Activated naive CD4-positive, alpha-beta T cell treated with Interleukin-2 at 50 U/mL for 16 hours (primary cell): Measurements from ENCODE around the gene EMC10.
"Not testable (repeated sequence)": the region's sequence is repeated elsewhere in the genome, so short reads cannot be mapped to it uniquely, and the experiment has no call there.

Experiments used
- DNase-seq: peaks from one replicate; pipeline ENCODE4 v3.0.0-alpha.2; 2020

The EMC10 gene

DNA sequence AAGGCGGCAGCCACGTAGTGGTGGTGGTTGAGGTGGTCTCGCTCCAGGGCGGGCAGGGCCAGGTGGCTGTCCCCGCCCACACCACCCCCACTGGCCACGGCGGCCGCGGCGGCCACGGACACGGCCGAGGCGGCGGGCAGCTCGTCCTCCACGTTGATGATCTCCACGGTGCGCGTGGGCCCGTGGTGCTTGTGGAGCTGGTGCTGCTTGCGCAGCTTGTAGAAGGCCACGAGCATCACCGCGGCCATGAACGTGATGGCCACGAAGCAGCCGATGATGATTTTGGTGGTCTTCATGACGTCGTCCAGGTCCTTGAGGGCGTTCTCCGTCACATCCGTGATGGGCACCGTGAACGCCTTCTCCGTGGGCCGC is 41.4 kb downstream of the EMC10 start:
- no peak for DNase-seq

DNA sequence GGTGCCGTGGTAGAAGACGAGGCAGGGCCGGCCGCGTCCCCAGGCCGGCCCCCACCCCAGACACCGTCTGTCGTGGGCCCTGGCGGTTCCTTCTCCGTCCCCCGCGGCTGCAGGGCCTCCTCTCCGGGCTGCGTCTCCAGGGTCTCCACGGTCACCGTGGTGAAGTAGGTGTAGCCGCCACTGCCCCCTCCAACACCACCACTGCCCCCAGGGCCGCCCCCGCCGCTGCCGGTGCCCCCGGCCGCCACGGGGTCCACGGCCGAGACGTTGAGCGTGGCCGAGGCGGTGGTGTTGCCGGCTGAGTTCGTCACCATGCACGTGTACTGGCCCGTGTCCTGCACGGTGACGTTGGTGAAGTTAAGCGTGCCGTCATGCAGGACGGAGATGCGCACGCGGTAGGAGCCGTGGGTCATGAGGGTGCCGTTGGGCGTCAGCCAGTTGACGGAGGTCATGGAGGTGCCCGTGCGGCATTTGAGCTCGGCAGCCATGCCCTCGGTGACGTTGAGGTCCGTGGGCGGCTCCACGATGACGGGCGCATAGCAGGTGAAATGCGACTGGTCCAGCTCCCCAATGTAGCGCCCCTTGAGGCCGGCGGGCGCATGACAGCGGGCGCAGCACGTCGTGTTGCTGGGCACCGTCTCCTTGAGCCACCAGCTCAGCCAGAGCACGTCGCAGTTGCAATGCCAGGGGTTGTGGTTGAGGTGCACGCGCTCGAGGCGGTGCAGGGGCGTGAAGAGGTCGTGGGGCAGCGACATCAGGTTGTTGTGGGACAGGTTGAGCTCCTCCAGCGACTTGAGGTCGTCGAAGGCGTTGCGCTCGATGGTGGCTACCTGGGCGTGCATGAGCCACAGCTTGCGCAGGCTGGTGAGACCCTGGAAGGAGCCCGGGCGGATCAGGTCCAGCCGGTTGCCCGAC is 42.0 kb downstream of the EMC10 start:
- no peak for DNase-seq

DNA sequence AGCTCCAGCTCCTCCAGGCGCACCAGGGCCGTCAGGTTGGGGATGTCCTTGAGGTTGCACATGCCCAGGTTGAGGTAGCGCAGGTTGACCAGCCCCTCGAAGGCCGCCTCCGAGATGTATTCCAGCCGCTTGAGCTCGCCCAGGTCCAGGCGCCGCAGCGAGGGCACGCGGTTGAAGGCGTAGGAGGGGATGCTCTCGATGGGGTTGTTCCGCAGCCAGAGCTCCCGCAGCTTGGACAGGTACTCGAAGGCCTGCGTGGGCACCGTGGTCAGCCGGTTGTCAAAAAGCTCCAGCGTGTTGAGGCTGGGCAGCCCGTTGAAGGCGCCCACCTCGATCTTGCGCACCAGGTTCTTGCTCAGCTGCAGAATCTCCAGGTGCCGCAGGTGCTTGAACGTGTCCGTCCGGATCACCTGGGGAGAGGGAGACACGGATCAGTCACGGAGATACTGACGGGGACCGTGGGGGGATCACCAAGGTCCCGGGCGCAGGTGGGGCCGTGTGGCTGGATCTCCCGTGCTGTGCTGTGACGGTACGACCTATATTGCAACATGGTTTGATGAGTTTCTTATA is 42.8 kb downstream of the EMC10 start:
- DNase-seq, result no peak

DNA sequence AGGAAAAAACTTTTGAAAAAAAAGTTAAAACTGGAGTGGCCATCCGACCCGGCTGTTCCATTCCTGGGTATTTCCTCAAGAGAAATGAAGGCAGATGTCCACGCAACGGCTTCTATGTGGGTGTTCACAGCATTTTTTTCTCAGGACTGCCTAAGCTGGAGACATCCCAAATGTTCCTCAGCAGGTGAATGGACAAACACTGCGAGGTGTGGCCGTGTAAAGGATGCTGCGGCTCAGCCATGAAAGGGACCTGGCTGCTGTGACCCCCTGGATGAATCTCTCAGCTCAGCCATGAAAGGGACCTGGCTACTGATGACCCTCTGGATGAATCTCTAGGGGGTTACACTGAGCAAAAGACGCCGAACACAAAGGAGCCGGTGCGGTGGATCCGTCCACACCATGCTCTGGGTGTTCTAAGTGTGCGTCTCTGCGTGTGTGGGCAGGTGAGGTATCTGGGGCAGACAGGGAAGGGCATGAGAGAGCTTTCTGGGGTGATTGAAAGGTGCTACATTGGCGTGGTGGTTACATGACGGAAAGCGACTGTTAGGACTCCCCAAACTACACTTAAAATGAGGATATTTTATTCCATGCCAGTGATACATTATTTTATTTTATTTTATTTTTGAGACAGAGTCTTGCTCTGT is 44.6 kb downstream of the EMC10 start:
- DNase-seq, result no peak

DNA sequence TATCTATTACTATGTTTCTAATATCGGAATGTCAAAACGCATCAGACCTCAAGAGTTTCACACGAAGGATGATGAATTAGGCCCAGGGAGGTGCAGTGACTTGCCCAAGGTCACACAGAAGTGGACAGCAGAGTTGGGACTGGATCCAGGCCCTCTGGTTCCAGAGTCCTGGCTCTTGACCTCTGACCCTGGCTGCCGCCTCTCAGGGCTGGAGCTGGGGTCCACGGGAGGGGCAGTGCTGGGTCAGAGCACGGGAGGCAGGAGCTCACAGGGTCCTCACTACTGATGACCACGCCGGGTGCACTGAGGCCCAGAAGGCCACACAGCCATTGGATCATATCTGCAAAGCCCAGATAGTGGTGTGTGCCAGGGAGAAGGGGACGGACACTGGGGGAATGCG is 46.6 kb downstream of the EMC10 start:
- DNase-seq, result no peak

DNA sequence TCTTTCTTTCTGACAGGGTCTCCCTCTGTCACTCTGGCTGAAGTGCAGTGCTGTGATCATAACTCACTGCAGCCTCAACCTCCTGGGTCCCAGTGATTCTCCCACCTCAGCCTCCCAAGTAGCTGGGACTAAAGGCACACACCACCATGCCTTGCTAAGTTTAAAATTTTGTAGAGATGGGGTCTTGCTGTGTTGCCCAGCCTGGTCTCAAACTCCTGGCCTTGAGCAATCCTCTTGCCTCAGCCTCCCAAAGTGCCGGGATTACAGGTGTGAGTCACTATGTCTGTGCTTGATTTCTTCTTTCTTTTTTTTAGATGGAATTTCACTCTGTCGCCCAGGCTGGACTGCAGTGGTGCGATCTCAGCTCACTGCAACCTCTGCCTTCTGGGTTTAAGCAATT is 51.7 kb downstream of the EMC10 start:
- not testable (repeated sequence) for DNase-seq

DNA sequence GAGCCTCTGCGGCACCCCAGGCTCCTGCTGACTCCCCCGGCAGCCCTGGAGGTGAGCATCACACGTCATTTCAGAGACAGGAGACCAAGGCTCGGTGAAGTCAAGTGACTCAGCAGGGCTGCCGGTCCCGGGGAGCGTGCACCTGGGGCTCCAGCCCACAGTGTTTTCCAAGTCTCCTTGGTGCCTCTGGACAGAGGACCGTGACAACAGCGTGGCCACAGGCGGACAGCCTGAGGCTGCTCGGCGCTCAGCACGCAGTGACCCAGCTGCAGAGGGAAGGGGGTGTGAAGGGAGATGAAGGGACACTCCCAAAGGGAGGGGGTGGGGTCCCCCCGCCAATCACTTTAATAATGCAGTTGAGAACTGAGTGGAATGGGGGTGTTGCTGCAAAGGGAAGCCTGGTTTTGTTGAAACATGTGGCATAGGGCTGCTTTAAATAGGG is 54.9 kb downstream of the EMC10 start:
- DNase-seq, result no peak

DNA sequence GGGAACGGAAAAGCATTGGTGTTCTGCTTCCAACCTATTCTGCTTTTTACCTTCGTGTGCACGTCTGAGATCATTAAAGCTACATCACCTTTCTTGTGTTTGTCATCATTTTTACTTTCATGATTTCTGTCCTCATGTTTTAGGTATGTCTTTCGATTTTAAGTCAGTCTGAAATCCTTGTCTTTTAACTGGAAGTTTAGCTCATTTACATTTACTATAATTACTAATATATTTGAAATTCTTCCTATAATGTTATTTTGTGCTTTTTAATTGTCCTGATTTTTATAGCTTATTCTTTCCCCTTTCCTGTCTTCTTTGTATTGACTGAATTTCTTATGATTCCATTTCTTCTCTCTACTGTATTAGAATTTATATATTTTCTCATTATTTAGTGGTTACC is 56.6 kb downstream of the EMC10 start:
- DNase-seq, result no peak

DNA sequence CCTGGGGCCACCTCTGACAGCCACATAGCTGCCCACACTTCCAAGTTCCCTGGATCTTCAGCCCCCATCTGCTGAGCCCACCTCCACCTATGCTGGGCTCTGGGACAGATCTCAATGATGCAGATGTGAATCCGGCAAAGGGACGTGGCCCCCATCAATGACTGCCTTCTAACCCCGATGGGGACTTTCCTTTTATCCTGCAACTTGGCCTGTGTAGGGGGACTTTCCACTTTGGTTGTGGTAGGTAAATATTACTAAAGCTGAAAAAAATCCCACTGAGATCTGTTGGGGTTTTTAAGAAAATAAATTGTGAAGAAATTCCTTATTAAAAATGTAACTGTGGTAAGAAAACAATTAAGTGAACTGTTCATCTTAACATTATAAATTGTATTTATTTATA is 58.2 kb downstream of the EMC10 start:
- DNase-seq, result no peak

DNA sequence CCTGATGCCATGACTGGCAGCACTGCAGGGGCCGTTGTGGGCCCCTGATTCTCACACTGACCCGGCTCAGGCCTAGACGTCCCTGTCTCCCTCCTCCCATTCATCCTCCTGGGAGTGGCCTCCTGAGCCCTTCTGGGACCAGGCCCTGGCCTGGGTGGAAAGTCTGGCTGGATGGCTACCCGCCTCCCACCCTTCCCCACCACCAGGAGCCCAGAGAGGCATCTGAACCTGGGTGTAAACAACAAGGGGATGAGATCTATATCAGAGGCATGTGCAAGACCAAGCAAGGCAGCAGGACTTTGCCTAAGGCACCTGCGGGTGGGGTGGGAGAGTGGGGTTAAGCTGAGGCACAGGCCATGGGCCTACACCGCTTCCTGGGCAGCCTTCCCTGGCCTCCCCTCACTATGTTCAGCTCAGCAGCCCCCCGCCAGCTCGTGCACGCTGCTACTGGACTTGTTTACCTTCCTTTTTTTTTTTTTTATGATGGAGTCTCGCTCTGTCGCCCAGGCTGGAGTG is 59.4 kb downstream of the EMC10 start:
- no peak for DNase-seq

DNA sequence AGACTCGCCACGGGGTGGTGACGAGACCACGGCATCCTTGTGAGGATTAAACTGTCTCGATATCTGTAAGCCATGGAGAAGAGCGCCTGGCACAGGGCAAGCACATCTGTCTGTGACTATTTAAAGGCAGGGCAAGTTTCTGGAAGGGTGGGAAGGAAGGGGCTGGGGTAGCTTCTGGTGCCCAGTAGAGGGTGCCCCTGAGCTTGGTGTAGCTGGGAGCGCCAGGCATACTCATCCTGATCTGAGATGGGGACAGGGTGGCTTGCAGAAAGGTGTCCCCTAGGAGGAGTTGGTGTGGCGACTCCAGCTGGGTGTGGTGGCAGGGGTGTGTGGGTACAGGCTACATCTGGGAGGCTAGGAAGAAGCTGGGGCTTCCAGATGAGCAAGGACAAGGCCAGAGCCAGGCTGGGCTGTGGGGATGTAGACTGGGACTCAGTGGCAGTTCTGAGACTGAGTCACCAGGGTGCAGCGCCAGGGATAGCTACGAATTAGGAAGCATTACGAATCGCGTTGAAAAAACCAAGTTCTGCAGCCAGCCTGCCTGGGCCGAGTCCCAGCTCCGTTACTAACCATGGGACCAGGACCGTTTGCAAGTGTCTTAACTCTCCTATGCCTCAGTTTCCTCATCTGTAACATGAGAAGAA is 60.5 kb downstream of the EMC10 start:
- DNase-seq, result no peak

DNA sequence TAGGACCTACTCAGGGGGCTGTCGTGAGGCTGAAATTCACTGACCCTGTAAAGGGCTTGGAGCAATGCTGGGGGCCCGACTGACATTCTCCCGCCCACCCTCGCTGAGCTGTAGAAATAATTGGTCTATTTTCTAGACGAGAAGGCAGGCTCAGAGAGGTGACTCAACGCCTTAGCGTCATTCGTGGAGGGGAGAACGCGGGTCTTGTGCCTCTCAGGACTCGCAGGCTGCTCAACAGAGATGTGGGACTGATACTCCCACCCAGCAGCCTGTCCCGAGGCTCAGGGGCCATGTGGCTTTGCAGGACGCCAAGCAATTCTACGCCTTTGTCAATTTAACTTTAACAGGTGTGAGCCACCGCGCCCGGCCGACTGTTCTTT is 61.0 kb downstream of the EMC10 start:
- no peak for DNase-seq

DNA sequence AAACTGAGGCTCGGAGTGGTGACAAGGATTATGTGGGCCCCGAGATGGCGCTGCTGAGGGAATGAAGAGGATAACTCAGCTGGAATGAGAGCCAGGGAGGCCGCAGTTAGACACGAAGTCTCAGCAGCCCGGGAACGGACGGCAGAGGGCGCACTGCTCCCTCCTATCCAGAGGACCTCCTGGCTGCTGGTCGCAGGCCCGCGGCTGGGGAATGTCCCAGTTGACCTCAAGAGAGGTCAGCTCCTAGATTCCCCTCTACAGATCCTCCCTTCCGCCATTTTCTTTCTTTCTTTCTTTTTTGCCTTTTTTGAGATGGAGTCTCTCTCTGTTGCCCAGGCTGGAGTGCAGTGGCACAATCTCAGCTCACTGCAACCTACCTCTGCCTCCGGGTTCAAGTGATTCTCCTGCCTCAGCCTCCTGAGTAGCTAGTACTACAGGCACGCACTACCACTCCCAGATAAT is 61.5 kb downstream of the EMC10 start:
- DNase-seq, result peak; percentile 65
